GM12873 (cell line): ENCODE data around the gene MSANTD2.

Source experiments
- TF ChIP-seq, protein P1 (sequence below): IDR thresholded peaks from 2 replicates; pipeline ENCODE4 v1.5.1; 2012; ENCODE audit warnings: low read depth, mild to moderate bottlenecking, moderate library complexity, low read length, control low read depth; ENCODE audit not compliant: insufficient read depth; ENCODE audit errors: missing control alignments

MSANTD2 gene

DNA sequence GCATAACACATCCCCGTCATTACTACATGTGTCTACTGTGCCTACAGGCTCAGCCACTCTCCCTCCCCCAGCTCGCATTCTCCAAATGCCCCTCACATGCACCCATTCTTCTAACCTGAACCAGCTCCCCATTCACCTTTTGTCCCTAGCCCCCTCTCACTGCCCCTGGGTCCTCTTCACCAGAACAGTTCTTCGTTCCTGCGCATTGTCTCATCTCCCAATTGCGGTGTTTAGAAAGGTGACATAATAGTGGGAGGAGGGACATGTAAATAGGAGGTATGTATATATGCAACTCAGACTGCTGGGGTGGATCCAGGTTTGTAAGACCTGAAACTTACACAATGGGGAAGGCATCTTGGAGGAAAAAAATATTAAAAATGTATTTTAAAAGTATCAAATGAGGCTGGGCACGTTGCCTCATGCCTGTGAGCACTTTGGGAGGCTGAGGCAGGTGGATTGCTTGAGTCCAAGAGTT is 43.4 kb downstream of the MSANTD2 start:
- TF ChIP-seq, protein P1, sequence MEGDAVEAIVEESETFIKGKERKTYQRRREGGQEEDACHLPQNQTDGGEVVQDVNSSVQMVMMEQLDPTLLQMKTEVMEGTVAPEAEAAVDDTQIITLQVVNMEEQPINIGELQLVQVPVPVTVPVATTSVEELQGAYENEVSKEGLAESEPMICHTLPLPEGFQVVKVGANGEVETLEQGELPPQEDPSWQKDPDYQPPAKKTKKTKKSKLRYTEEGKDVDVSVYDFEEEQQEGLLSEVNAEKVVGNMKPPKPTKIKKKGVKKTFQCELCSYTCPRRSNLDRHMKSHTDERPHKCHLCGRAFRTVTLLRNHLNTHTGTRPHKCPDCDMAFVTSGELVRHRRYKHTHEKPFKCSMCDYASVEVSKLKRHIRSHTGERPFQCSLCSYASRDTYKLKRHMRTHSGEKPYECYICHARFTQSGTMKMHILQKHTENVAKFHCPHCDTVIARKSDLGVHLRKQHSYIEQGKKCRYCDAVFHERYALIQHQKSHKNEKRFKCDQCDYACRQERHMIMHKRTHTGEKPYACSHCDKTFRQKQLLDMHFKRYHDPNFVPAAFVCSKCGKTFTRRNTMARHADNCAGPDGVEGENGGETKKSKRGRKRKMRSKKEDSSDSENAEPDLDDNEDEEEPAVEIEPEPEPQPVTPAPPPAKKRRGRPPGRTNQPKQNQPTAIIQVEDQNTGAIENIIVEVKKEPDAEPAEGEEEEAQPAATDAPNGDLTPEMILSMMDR: no peak

DNA sequence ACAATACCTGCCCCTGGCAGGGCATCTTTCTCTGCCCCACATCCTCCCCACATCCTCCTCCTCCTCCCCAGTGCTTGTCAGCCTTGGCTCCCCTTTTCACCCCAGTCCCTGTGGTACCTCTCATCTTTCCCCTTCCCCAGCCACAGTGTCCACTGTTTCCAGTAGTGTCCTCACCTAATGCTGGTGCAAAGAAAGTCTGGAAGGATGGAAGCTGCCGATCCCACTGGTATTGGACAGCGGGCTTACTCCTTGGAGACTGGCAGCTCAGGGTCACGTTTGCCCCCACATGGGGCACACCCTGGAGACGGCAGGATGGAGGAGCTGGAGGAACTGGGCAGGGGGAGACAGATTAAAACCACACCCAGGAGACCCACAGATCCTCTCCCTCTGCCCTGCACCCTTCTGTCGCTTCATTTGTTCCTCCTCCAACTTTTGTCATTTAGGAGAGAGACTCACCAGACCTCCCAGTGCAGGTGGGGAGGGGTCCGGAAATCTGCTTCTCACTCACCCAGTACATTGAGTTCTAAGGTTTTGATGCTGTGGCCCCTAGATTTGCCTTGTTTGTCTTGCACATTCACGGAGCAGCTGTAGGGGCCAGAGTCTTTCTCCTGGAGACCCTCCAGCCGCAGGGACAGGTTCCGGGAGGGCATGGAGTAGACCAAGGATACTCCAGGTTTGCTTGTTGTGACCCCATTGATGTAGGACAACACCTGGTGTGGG is 44.0 kb downstream of the MSANTD2 start:
- TF ChIP-seq, protein P1: no peak

DNA sequence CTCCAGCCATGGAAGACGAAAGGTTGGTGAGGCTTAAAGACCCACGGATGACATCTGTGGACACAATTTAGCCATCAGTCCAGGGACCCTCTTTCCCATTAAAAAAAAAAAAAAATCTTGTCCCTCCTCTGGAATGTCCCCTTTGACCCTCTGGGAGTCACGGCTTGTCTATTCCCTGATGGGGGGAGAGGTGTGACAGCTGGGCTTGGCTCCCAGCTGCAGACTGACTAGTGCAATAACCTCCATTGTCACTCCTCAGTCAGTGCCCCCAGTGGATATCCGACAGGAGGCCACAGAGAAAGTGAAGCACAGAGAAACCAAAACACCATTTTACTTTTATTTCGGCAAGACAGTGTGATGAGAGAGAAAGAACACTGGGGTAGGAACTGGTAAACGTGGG is 45.5 kb downstream of the MSANTD2 start:
- TF ChIP-seq, protein P1: no peak

DNA sequence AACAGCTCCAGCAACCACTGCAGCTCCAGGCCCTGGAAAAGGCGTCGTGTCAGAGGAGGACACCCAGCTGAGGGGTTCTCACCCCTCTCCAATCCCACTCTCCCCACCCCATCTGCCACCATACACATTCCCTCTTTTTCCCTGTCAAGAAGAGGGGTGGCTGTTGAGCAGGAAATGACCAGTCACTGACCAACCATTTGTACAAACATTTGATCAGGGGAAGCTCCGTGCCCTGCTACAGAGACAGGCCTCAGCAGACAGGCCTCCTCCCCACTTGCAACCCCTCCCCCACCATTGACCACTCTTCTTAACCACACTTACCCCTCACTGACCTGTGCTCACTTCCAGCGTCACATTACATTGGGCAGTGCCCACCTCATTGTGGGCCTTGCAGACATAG is 45.9 kb downstream of the MSANTD2 start:
- TF ChIP-seq, protein P1: no peak

DNA sequence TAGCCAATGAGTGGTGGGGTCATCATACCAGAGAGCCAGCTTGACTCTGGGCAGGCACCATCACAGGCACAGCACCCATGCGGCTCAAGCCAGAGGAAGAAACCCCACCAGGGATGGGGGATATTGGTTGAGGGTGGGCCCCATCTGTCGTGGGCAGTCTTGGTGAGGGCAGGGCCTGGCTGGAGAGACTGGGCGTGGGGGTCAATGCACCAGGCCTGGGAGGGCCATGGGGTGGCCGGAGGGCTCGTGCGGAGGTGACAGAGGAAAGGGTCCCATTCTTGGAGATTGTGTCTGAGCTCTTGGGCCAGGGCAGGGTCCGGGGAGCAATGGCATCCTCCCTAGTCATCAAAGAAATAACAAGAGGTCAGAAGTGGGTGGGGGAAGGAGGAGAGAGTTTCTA is 46.6 kb downstream of the MSANTD2 start:
- TF ChIP-seq, protein P1: no peak

DNA sequence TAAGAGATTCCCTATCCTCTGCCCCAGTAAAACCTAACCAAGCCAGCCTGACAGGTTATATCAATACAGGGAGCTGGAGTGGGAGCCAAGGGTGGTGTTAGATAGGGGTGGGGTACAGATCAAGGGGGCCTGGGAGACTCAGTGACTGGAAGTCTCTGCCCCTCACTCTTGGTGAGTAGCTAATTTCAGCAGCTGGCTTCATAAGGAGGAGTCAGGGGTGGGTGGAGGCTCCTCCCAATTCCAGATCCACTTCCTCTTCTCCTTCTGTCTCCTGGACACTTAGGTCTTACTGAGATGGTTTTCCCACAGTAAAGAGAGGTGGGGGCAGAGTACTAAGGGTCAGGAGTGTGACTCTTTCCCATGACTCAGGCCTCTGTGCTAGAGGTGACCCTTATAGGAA is 47.0 kb downstream of the MSANTD2 start:
- TF ChIP-seq, protein P1: no peak

DNA sequence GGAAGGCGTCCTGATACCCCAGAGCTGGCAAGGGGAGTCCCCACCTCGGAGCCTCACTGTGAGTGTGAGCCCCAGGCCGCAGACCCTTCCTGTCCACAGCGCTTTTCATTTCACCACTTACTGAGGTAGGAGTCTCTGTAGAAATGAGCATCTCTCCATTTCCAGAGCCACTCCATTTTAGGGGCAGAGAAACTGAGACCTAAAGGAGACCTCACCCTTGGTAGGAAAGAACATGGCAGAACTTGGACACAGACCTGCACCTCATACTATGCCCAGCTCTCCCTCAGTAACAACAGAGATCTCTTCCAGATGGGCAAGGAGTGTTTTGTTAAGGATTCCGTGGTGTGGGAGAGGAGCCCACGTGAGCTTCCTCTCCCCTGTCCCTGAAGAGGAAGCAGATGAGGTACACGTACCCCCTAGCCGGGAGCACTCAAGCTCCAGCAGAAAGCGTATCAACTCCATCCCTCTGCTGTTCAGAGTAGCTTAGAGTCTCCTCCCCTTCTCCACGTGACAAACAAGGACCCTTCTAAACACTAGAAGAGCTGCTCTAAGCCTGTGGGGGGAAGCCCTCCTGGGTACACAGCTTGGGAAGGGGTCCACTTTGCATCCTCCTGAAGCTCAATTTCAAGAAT is 47.6 kb downstream of the MSANTD2 start:
- TF ChIP-seq, protein P1: no peak
